ENCODE measurements around the gene ARHGEF40. TPM values are rescaled to one million over a fixed set of nuclear protein-coding genes. Genes with fewer than 3 reads are reported as not detected.

Gene ARHGEF40
- total and polyA plus RNA-seq, 10 of the 15 experiments (the other 5 are each of a cell fraction or from before 2014, with no cell fraction given), result 0.03 to 0.31 (median 0.08) TPM; not detected in 2

DNA sequence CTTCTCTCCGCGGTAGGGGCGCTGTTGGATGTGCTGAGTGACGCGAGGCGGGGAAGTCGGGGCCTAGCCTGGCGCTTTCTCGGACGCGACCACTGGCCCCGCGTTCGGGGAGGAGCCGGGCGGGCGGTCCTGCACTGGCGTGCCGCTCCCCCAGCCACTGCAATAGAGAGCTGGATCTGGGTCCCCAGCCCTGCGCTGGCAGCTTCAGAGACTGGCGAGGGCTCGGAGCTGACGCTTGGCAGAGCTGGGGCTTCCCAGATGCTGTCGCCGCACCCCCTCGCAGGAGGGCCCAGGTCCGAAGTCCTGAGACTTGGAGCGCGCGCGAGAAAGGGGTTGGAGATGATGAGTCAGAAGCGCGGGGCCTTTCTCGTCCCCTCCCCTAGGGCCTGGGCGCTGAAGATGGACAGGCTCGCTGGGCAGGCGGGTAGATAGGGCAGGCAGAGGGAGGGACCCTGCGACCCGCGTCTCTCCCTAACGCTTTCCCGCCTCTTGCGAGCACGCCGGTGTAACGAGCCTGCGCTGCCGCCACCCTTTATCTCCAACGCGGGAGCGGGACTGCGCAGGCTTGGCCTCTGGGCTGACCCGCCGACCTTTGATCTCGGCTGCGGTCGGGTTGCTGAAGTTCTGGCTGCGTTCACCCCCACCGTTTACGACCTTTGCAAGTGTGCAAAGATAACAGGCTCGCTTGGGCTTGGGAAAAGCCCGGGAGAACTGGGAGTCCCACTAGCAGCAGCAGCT lies 33.8 kb downstream of the ARHGEF40 start (continued):
- 0 out of 2 replicates have a peak, but pooled peaks have one; percentile 54 for TF ChIP-seq RCOR1 (conservative IDR thresholded peaks at IDR 0.05; ENCODE audit: low read depth, low read length)
- TF ChIP-seq STAT3 (IDR thresholded peaks at IDR 0.05; ENCODE audit: low read depth, low read length), result no peak
- peak; percentile 64; the same call in 1 of the 2 replicates for TF ChIP-seq SMARCA5 (IDR thresholded peaks at IDR 0.05)
- 0 out of 2 replicates have a peak, but pooled peaks have one; percentile 31 for TF ChIP-seq RFX5 (IDR thresholded peaks at IDR 0.05; ENCODE audit: low read depth, low read length)
- TF ChIP-seq, protein P1, sequence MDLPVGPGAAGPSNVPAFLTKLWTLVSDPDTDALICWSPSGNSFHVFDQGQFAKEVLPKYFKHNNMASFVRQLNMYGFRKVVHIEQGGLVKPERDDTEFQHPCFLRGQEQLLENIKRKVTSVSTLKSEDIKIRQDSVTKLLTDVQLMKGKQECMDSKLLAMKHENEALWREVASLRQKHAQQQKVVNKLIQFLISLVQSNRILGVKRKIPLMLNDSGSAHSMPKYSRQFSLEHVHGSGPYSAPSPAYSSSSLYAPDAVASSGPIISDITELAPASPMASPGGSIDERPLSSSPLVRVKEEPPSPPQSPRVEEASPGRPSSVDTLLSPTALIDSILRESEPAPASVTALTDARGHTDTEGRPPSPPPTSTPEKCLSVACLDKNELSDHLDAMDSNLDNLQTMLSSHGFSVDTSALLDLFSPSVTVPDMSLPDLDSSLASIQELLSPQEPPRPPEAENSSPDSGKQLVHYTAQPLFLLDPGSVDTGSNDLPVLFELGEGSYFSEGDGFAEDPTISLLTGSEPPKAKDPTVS (IDR thresholded peaks at IDR 0.05; ENCODE audit: low read depth, low read length), result 0 out of 2 replicates have a peak, but pooled peaks have one; percentile 24
- TF ChIP-seq ZNF384 (IDR thresholded peaks at IDR 0.05; ENCODE audit: borderline replicate concordance, low read depth, low read length), result no peak
- no peak; the same call in 1 of the 2 replicates for TF ChIP-seq POLR2AphosphoS2 (IDR thresholded peaks at IDR 0.05; ENCODE audit: low read depth, low read length)
- TF ChIP-seq SP1 (IDR thresholded peaks at IDR 0.05; ENCODE audit: low read depth, low read length), result peak; percentile 45
- TF ChIP-seq, protein P2, sequence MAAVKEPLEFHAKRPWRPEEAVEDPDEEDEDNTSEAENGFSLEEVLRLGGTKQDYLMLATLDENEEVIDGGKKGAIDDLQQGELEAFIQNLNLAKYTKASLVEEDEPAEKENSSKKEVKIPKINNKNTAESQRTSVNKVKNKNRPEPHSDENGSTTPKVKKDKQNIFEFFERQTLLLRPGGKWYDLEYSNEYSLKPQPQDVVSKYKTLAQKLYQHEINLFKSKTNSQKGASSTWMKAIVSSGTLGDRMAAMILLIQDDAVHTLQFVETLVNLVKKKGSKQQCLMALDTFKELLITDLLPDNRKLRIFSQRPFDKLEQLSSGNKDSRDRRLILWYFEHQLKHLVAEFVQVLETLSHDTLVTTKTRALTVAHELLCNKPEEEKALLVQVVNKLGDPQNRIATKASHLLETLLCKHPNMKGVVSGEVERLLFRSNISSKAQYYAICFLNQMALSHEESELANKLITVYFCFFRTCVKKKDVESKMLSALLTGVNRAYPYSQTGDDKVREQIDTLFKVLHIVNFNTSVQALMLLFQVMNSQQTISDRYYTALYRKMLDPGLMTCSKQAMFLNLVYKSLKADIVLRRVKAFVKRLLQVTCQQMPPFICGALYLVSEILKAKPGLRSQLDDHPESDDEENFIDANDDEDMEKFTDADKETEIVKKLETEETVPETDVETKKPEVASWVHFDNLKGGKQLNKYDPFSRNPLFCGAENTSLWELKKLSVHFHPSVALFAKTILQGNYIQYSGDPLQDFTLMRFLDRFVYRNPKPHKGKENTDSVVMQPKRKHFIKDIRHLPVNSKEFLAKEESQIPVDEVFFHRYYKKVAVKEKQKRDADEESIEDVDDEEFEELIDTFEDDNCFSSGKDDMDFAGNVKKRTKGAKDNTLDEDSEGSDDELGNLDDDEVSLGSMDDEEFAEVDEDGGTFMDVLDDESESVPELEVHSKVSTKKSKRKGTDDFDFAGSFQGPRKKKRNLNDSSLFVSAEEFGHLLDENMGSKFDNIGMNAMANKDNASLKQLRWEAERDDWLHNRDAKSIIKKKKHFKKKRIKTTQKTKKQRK (IDR thresholded peaks at IDR 0.05; ENCODE audit: low read depth, low read length), result no peak
- peak; percentile 95; the same call in 1 of the 2 replicates for TF ChIP-seq NBN (IDR thresholded peaks at IDR 0.05)
- no peak; the same call in 1 of the 2 replicates for TF ChIP-seq CBX5 (IDR thresholded peaks at IDR 0.05; ENCODE audit: low read depth)
- TF ChIP-seq MYC (IDR thresholded peaks at IDR 0.05; ENCODE audit: insufficient read depth, insufficient read length, insufficient replicate concordance, low read length, severe bottlenecking), result no peak
- TF ChIP-seq TCF7 (IDR thresholded peaks at IDR 0.05; ENCODE audit: borderline replicate concordance), result peak; percentile 10; the same call in 1 of the 2 replicates
- peak; percentile 89; the same call in 1 of the 2 replicates for TF ChIP-seq ASH2L (IDR thresholded peaks at IDR 0.05; ENCODE audit: borderline replicate concordance, low read depth)
- TF ChIP-seq, protein P3, sequence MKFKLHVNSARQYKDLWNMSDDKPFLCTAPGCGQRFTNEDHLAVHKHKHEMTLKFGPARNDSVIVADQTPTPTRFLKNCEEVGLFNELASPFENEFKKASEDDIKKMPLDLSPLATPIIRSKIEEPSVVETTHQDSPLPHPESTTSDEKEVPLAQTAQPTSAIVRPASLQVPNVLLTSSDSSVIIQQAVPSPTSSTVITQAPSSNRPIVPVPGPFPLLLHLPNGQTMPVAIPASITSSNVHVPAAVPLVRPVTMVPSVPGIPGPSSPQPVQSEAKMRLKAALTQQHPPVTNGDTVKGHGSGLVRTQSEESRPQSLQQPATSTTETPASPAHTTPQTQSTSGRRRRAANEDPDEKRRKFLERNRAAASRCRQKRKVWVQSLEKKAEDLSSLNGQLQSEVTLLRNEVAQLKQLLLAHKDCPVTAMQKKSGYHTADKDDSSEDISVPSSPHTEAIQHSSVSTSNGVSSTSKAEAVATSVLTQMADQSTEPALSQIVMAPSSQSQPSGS (IDR thresholded peaks at IDR 0.05; ENCODE audit: low read length), result no peak; the same call in 1 of the 2 replicates
- TF ChIP-seq, protein P4, sequence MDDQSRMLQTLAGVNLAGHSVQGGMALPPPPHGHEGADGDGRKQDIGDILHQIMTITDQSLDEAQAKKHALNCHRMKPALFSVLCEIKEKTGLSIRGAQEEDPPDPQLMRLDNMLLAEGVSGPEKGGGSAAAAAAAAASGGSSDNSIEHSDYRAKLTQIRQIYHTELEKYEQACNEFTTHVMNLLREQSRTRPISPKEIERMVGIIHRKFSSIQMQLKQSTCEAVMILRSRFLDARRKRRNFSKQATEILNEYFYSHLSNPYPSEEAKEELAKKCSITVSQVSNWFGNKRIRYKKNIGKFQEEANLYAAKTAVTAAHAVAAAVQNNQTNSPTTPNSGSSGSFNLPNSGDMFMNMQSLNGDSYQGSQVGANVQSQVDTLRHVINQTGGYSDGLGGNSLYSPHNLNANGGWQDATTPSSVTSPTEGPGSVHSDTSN (IDR thresholded peaks at IDR 0.05; ENCODE audit: insufficient replicate concordance, low read depth, low read length), result peak; percentile 86
- TF ChIP-seq POLR2A (IDR thresholded peaks at IDR 0.05; ENCODE audit: low read depth, low read length), result peak; percentile 98
- TF ChIP-seq SPI1 (IDR thresholded peaks at IDR 0.05; ENCODE audit: borderline replicate concordance, insufficient read depth, low read depth, low read length), result no peak
- TF ChIP-seq RBBP5 (conservative IDR thresholded peaks at IDR 0.05), result no peak
- no peak for TF ChIP-seq HDAC2 (IDR thresholded peaks at IDR 0.05)
- no peak for TF ChIP-seq CBX3 (IDR thresholded peaks at IDR 0.05; ENCODE audit: borderline replicate concordance, low read depth)
- TF ChIP-seq CHD1 (IDR thresholded peaks at IDR 0.05; ENCODE audit: low read depth, low read length), result peak; percentile 99
- TF ChIP-seq TBL1XR1 (IDR thresholded peaks at IDR 0.05; ENCODE audit: low read depth, low read length), result peak; percentile 51; the same call in 1 of the 2 replicates
- TF ChIP-seq, protein P5, sequence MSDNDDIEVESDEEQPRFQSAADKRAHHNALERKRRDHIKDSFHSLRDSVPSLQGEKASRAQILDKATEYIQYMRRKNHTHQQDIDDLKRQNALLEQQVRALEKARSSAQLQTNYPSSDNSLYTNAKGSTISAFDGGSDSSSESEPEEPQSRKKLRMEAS (IDR thresholded peaks at IDR 0.05; ENCODE audit: low read depth, low read length), result peak; percentile 31; the same call in 1 of the 2 replicates

All from GM12878 (cell line).